Ammon's horn (tissue), 1 donor: ENCODE measurements around the gene TENT4B.

ENCODE experiments used
- DNase-seq: peaks from one replicate; pipeline ENCODE4 v3.0.0-alpha.2; 2016; ENCODE audit warnings: low spot score

The TENT4B gene

DNA sequence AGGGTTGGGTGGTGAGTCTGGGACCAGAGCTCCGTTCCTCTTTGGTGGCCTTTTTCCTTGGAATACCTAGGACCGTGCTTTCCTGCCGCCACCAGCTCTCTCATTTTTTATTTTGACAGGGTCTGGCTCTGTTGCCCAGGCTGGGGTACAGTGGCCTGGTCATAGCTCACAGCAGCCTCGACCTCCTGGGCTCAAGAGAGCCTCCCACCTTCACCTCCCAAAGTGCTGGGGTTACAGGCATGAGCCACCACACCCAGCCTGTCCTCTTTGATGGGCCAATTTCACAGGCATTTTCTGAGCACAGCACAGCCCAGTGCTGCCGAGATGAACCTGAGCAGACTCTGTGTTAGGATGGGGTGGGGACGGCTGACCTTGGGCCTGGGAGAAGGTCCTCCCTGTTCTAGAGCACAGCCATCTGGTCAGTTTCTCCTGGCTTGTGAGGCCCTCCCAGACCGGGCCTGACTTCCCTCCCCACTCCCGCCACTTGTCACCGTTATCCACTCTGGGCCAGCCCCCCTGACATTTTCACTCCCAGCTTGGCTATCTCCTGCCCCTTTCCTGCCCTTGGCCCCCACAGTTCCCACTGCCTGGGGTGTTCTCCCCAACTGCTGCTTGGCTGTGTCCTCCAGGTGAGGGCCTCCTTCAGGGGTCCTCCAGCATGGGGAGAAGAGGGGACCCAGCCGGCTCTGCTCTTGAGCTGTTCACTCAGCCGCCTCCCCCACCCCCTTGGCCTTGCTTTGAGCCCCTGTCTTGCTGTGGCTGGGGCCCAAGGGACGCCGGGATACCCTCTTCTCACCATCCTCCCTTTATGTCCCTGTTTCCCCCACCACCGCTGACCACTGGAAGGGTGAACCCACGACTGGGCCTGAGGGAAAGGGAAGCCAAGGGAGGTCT lies 118.3 kb downstream of the TENT4B start:
- no peak for DNase-seq

DNA sequence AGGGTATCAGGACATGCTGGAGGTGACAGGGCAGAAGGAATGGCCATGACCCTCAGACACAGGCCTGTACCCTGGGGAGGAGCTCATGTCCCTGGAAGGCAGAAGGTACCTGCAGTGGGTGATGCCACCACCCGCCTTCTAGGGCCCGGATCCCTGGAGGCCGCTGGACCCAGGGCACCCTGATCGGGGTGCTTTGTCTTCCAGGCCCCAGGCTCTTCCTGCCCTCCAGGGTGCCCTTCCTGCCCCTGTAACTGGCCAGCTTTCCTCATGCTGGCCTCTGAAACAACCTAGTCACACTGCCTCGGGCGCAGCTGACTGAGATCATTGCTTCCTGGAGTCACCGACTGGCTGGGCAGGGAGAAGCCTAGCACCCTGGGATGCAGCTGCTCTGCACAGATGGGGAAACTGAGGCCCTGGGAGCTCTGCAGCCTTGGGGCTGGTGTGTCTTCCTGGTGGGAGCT lies 119.0 kb downstream of the TENT4B start:
- DNase-seq: no peak

DNA sequence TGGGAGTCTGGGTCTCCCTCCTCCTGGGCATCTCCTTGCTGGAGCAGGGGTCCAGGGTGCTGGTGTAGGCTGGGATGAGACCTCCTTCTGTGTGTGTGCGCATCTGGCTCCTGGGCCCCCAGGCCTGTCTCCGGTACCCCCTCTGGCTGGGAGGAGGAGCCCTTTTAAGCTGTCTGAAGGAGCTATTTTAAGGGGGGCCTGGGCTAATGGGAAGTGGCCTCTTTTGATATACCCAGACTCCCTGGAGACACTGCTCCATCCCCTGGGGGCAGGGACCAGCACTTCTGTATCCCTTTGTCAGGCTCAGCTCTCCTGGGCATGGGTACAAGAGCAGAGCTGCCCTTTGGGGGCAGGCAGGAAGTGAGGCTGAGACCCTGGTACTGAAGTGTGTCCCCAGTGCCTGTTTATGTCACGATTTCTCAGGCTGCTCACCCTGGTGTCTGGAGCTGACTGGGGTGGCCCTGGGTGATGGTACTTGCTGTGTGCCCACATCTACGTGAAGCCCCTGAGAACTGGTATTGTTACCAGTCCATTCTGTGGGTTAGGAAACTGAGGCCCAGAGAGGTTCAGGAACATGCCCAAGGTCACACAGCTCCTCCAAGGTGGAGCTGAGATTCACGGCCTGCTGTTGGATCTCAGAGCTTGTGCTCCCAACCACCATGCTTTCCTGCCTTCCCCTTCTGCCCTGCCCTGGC lies 119.7 kb downstream of the TENT4B start:
- DNase-seq: no peak

DNA sequence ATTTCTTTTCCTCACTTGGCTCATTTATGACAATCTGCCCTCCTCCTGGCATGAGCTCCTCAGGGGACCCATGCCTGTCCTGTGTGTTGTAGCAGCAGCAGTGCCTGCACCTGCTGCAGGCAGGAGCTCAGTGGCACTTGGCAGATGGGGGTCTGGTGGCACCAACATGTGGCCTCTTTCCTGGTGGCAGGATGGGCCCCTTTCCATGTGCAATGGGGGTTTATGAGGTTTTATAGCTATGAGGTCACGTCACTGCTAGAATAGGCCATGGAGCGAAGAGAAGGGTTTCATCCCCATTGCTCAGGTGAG lies 120.2 kb downstream of the TENT4B start:
- no peak for DNase-seq

DNA sequence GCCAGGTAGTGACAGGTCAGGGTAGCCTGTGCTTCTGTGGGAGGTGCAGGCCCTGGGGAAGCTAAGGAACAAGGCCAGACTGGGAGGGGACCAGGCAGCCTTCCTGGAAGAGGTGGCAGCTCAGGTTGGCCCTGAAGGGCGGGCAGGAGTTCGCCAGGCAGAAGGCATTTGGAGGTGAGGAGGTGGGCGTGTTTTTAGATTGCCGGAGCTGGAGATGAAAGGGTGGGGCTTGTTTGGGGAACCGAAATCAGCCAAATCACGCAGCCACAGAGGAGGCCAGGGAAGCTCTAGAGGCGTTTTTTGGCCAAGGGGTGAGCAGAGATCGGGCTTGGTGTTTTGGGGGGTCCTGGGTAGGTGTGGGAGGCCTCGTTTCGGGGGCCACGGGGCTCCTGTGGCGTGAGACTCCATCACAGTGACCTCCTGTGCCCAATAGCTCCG lies 120.8 kb downstream of the TENT4B start:
- no peak for DNase-seq

DNA sequence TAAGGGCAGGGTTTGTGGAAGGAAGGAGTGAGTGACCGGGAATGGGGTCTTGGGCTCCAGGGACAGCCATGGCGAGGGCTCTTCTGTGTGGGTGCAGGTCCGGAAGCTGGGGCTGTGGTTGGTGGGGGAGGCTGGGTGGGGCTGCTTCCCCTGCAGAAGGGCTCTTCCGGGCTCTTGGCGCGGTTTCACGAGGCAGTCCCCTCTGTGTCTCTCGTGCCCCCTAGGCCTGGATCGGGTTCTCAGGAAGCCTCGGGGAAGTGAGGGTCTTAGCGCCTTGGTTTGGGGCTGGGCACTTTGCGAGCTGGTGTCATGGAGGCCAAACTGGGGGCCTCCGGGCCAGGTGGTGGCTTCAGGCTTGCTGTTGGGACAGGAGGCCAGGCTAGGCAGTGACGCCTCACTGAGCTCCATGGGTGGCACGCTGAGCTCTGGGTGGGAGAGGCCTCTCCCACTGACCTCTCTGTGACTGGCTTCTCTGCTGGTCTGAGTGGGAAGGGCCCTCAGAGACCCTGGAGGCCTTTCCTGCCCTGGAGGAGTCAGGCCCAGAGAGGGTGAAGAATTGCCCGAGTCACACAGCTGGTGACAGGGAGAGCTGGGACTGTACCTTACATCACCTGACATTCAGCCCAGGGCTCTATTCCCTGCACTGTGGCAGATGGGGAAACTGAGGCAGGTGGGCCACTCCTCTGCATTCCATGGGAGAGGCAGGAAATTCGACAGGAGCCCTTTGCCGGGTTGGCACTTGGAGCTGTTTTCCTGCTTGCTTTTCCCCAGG lies 121.4 kb downstream of the TENT4B start:
- no peak for DNase-seq

DNA sequence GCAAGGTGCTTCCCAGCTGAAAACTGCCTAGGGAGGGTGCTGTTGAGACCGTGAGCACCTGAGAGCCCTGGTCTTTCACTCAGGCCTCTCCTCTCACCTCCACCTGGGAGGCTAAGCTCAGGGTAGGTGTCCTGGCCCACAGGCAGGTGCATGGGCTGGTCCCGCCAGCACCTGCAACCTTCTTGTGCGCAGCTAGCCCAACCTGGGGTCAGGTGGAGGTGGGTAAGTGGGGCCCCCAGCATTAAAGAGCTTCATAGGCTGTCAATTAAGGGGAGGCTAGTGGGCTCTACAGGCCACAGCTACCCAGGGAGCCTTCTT lies 122.0 kb downstream of the TENT4B start:
- no peak for DNase-seq

DNA sequence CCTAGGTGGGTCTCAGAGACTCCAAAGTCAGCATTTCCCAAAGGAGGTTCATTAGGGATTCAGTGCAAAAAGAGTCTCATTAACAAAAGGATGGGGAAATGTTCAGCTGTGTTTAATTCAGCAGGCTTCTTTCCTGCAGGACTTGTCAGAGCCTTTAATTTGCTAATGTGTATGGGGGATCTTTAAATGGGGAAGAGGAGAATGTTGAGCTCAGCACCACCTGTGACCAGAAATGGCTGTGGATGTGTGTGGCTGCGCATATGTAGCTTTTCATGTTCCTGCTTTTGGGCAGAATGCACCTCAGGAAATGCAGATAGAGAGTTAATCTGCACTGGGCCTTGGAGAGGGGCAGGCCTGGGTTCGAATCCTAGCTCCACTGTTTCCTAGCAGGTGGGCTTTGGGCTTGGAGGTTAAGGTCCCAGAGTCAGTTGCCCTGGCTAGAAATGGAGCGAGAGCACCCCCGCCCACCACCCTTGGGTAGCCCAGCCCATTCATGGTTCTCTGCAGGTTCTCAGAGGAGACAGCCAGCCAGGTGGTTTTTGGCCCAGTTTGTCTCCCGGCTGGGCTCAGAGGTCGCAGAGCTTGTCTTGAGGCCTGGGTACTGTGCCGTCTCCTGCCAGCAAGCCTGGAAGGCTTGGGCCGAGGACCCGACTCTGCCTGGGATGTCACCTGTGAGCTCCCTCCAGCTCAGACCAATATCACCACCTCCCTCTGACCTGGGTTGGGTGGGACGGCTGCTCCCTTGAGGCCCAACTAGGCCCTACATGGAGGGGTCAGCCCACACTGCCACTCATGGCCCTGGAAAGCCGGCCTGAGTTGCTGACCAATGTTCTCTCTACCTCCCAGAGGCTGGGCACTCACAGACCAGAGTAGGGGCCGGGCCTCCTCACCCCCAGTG lies 122.6 kb downstream of the TENT4B start:
- no peak for DNase-seq

DNA sequence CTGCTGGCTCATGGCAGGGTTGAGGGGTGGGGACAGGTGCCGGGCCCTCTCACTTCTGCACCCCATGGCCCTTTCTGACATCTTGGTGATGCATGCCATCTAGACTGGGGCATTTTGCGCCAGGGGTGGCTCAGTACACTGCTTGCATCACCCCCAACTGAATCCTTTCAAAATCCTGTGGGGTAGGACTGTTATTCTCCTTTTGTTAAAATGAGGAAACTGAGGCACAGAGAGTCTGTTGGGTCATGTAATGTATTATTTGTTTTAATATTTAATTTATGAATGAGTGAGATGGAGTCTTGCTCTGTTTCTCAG lies 123.2 kb downstream of the TENT4B start:
- DNase-seq: no peak

DNA sequence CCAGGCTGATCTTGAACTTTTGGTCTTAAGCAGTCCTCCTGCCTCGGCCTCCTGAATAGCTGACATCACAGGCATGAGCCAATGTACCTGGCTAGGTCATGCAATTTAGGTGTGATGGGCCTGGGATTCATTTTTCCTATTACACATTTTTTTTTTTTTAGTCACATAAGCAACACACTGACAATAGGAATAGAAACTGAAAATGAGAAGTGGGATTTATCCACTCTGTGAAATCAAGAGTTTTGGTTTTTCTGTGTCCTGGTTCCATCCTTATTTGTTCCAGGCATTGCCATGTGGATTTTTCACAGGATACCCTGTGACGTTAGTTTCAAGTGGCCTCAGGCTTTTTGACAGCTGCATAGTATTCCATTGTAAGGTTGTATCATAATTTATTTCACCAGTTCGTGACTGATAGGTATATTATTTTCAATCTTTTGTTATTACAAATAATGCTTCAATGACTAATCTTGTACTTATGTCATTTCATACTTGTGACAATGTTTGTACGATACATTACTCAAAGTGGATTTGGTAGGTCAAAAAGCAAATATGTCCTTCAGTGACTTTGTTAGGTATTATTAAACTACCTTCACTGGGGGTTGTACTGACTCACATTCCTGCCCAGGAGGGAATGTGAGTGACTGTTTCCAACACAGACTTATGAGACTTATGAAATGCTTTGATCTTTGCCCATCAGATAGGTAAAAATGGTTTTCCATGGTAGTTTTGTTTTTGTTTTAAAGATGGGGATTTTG lies 123.9 kb downstream of the TENT4B start:
- no peak for DNase-seq

DNA sequence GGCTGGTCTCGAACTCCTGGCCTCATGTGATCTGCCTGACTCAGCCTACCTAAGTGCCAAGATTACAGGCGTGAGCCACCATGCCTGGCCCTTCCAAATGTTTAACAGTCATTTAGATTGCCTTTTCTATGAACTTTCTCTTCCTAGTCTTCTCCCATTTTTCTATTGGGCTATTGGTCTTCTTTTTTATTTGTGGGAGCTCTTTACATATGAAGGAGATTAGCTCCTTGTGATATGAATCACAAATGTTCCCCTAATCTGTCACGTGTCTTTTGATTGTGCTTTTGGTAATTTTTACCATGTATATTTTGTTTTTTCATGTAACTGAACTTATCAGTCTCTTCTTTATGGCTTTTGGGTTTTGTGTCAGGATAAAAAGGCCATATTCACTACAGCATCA lies 125.1 kb downstream of the TENT4B start:
- DNase-seq: no peak

DNA sequence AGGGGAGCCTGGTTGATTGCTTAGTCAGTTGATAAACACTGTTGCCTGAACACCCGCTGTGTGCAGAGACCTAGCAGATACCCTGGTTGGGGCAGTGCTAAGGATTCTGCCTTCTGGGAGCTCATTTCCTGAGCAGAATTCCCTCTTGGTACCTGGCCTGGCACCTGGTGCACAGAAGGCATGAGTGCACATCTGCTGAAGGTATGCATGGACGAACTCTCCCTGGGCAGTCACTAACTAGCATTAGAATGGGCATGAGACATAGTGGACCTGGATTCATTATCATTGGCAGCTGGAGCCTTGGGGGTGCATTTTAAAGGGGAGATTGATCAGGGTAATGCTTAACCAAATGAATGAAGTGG lies 126.4 kb downstream of the TENT4B start:
- DNase-seq: no peak

DNA sequence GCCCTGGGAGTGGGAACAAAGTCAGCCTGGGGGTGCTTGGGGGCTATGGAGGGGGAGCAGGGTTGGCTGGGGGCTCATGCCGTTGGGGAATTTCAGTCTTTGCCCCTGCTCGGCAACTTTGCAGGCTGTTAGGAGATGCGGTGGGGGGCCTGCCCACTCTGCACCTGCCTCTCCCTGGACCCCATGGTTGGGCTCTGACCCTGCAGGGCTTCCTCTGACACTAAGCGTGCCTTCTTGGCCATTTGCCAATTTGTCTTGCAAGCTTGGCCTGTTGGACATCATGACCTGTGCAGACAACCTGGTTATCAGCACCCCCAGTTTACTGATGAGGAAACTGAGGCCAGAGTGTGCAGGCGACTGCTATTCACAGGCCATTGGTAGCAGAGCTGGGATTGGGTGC lies 127.8 kb downstream of the TENT4B start:
- DNase-seq: no peak
